Measurements from ENCODE around the gene SRRT.
"Not testable (repeated sequence)": the region's sequence is repeated elsewhere in the genome, so short reads cannot be mapped to it uniquely, and the experiment has no call there.

The SRRT gene

DNA sequence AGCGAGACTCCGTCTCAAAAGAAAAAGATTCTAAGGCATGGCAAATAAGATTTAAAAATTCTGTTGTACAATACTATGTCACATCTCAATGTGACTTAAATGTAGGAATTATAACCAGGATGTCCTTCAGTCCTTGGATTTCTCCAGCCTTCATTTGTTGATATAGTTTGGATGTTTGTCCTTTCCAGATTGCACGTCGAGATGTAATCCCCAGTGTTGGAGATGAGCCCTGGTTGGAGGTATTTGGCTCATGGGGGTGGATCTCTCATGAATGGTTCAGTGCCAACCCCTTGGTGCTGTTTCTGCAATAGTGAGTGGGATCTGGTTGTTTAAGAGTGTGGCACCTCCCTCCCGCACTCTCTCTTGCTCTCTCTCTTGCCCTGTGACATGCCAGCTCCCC is 33.6 kb downstream of the SRRT start:
- CTCF ChIA-PET: no interaction called here
- no peak overlapping the region for H3K4me3 ChIP-seq (ENCODE audit: low read depth, low read length)
- H3K27ac ChIP-seq (ENCODE audit: extremely low read depth, low read depth, low read length): no peak overlapping the region
- H3K9me3 ChIP-seq (ENCODE audit: control insufficient read depth, insufficient read depth, low read depth, low read length): no peaks in the 10 kb centered on the region
- H3K36me3 ChIP-seq (ENCODE audit: control insufficient read depth in 2 of 2, insufficient read depth in 1 of 2, low read length in 2 of 2): no peaks in the 10 kb centered on the region
- TF ChIP-seq ZNF132 (tag by site-specific recombination; IDR thresholded peaks at IDR 0.05; ENCODE audit: borderline replicate concordance) (no peak), ZNF184 (tag by site-specific recombination; IDR thresholded peaks at IDR 0.05) (peak; percentile 97), ZSCAN16 (tag by site-specific recombination; IDR thresholded peaks at IDR 0.05) (no peak), RBAK (tag by site-specific recombination; IDR thresholded peaks at IDR 0.05) (no peak), ZNF2 (tag by site-specific recombination; IDR thresholded peaks at IDR 0.05) (no peak), ZNF548 (tag by site-specific recombination; IDR thresholded peaks at IDR 0.05) (no peak), SP2 (tag by site-specific recombination; IDR thresholded peaks at IDR 0.05) (no peak), ZXDB (tag by site-specific recombination; IDR thresholded peaks at IDR 0.05) (no peak)
- TF ChIP-seq, protein P1, sequence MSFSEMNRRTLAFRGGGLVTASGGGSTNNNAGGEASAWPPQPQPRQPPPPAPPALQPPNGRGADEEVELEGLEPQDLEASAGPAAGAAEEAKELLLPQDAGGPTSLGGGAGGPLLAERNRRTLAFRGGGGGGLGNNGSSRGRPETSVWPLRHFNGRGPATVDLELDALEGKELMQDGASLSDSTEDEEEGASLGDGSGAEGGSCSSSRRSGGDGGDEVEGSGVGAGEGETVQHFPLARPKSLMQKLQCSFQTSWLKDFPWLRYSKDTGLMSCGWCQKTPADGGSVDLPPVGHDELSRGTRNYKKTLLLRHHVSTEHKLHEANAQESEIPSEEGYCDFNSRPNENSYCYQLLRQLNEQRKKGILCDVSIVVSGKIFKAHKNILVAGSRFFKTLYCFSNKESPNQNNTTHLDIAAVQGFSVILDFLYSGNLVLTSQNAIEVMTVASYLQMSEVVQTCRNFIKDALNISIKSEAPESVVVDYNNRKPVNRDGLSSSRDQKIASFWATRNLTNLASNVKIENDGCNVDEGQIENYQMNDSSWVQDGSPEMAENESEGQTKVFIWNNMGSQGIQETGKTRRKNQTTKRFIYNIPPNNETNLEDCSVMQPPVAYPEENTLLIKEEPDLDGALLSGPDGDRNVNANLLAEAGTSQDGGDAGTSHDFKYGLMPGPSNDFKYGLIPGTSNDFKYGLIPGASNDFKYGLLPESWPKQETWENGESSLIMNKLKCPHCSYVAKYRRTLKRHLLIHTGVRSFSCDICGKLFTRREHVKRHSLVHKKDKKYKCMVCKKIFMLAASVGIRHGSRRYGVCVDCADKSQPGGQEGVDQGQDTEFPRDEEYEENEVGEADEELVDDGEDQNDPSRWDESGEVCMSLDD (tag by site-specific recombination; IDR thresholded peaks at IDR 0.05): no peak
- POLR2A ChIA-PET: no interaction called here
- no peaks in the 10 kb centered on the region for H3K4me1 ChIP-seq (ENCODE audit: control insufficient read depth, insufficient read depth, low read length)

DNA sequence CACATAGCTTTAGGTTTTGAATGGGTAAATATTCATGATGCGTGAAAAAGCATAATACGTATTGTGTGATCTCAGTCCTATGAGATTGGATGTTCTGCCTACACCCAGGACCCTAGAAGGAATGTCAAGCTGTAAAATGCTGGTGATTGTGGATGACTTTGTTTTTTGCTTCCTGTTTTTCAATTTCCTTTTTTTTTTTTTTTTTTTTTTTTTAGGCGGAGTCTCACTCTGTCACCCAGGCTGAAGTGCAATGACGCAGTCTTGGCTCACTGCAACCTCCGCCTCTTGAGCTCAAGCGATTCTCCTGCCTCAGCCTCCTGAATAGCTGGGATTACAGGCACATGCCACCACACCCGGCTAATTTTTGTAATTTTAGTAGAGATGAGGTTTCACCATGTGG is 35.5 kb downstream of the SRRT start:
- H3K4me3 ChIP-seq (ENCODE audit: low read depth, low read length); H3K4me1 ChIP-seq (ENCODE audit: control insufficient read depth, insufficient read depth, low read length); H3K36me3 ChIP-seq (ENCODE audit: control insufficient read depth in 2 of 2, insufficient read depth in 1 of 2, low read length in 2 of 2); H3K9me3 ChIP-seq (ENCODE audit: control insufficient read depth, insufficient read depth, low read depth, low read length); POLR2A ChIA-PET; H3K27ac ChIP-seq (ENCODE audit: extremely low read depth, low read depth, low read length): not testable (repeated sequence)
- CTCF ChIA-PET: interaction anchor here (0.6 to 1.2 kb wide), 2 partner anchors 148 to 742 kb away, joined by 3 to 4 read pairs; no protein-coding TSS in a partner anchor

DNA sequence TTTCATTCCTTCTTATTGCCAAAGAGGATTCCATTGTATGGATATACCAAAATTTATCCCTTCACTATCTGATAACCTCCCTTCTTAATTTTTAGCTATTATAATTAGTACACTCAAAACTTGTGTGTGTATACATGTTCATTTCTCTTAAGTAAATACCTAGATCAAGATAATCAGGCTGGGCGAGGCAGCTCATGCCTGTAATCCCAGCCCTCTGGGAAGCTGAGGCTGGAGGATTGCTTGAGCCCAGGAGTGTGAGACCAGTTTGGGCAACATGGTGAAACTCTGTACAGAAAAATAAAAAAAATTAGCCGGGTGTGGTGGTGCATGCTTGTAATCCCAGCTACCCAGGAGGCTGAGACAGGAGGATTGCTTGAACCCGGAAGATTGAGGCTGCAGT is 36.6 kb downstream of the SRRT start:
- no peaks in the 10 kb centered on the region for H3K36me3 ChIP-seq (ENCODE audit: control insufficient read depth in 2 of 2, insufficient read depth in 1 of 2, low read length in 2 of 2)
- CTCF ChIA-PET: interaction anchor here (0.6 to 1.2 kb wide), 2 partner anchors 147 to 259 kb away, joined by 3 to 5 read pairs; no protein-coding TSS in a partner anchor
- POLR2A ChIA-PET: no interaction called here
- no peaks in the 10 kb centered on the region for H3K4me1 ChIP-seq (ENCODE audit: control insufficient read depth, insufficient read depth, low read length)
- no peak overlapping the region for H3K4me3 ChIP-seq (ENCODE audit: low read depth, low read length)
- H3K27ac ChIP-seq (ENCODE audit: extremely low read depth, low read depth, low read length): no peak overlapping the region
- no peaks in the 10 kb centered on the region for H3K9me3 ChIP-seq (ENCODE audit: control insufficient read depth, insufficient read depth, low read depth, low read length)
- TF ChIP-seq ZBTB8A (tag by site-specific recombination; IDR thresholded peaks at IDR 0.05) (no peak), ZNF146 (tag by site-specific recombination; IDR thresholded peaks at IDR 0.05) (no peak), ZNF274 (IDR thresholded peaks at IDR 0.05; ENCODE audit: low read length) (no peak), ZNF274 (tag by site-specific recombination; IDR thresholded peaks at IDR 0.05; ENCODE audit: borderline replicate concordance) (no peak), YY2 (tag by site-specific recombination; IDR thresholded peaks at IDR 0.05) (no peak), ZNF23 (tag by site-specific recombination; IDR thresholded peaks at IDR 0.05; ENCODE audit: borderline replicate concordance) (no peak), ZNF626 (tag by site-specific recombination; IDR thresholded peaks at IDR 0.05) (no peak), ZNF843 (tag by site-specific recombination; IDR thresholded peaks at IDR 0.05) (no peak), ZFHX2 (tag by site-specific recombination; conservative IDR thresholded peaks at IDR 0.05) (no peak), HOXD13 (CRISPR knock-in tag; IDR thresholded peaks at IDR 0.05; ENCODE audit: borderline replicate concordance) (no peak)
- TF ChIP-seq, protein P2, sequence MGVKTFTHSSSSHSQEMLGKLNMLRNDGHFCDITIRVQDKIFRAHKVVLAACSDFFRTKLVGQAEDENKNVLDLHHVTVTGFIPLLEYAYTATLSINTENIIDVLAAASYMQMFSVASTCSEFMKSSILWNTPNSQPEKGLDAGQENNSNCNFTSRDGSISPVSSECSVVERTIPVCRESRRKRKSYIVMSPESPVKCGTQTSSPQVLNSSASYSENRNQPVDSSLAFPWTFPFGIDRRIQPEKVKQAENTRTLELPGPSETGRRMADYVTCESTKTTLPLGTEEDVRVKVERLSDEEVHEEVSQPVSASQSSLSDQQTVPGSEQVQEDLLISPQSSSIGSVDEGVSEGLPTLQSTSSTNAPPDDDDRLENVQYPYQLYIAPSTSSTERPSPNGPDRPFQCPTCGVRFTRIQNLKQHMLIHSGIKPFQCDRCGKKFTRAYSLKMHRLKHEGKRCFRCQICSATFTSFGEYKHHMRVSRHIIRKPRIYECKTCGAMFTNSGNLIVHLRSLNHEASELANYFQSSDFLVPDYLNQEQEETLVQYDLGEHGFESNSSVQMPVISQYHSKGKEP (tag by site-specific recombination; IDR thresholded peaks at IDR 0.05): no peak
- TF ChIP-seq, protein P3, sequence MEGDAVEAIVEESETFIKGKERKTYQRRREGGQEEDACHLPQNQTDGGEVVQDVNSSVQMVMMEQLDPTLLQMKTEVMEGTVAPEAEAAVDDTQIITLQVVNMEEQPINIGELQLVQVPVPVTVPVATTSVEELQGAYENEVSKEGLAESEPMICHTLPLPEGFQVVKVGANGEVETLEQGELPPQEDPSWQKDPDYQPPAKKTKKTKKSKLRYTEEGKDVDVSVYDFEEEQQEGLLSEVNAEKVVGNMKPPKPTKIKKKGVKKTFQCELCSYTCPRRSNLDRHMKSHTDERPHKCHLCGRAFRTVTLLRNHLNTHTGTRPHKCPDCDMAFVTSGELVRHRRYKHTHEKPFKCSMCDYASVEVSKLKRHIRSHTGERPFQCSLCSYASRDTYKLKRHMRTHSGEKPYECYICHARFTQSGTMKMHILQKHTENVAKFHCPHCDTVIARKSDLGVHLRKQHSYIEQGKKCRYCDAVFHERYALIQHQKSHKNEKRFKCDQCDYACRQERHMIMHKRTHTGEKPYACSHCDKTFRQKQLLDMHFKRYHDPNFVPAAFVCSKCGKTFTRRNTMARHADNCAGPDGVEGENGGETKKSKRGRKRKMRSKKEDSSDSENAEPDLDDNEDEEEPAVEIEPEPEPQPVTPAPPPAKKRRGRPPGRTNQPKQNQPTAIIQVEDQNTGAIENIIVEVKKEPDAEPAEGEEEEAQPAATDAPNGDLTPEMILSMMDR (tag by site-specific recombination; IDR thresholded peaks at IDR 0.05): no peak
- TF ChIP-seq, protein P4, sequence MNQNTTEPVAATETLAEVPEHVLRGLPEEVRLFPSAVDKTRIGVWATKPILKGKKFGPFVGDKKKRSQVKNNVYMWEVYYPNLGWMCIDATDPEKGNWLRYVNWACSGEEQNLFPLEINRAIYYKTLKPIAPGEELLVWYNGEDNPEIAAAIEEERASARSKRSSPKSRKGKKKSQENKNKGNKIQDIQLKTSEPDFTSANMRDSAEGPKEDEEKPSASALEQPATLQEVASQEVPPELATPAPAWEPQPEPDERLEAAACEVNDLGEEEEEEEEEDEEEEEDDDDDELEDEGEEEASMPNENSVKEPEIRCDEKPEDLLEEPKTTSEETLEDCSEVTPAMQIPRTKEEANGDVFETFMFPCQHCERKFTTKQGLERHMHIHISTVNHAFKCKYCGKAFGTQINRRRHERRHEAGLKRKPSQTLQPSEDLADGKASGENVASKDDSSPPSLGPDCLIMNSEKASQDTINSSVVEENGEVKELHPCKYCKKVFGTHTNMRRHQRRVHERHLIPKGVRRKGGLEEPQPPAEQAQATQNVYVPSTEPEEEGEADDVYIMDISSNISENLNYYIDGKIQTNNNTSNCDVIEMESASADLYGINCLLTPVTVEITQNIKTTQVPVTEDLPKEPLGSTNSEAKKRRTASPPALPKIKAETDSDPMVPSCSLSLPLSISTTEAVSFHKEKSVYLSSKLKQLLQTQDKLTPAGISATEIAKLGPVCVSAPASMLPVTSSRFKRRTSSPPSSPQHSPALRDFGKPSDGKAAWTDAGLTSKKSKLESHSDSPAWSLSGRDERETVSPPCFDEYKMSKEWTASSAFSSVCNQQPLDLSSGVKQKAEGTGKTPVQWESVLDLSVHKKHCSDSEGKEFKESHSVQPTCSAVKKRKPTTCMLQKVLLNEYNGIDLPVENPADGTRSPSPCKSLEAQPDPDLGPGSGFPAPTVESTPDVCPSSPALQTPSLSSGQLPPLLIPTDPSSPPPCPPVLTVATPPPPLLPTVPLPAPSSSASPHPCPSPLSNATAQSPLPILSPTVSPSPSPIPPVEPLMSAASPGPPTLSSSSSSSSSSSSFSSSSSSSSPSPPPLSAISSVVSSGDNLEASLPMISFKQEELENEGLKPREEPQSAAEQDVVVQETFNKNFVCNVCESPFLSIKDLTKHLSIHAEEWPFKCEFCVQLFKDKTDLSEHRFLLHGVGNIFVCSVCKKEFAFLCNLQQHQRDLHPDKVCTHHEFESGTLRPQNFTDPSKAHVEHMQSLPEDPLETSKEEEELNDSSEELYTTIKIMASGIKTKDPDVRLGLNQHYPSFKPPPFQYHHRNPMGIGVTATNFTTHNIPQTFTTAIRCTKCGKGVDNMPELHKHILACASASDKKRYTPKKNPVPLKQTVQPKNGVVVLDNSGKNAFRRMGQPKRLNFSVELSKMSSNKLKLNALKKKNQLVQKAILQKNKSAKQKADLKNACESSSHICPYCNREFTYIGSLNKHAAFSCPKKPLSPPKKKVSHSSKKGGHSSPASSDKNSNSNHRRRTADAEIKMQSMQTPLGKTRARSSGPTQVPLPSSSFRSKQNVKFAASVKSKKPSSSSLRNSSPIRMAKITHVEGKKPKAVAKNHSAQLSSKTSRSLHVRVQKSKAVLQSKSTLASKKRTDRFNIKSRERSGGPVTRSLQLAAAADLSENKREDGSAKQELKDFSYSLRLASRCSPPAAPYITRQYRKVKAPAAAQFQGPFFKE (tag by site-specific recombination; IDR thresholded peaks at IDR 0.05; ENCODE audit: borderline replicate concordance): no peak

Data from HEK293 (cell line).